AG04449 (cell line): ENCODE measurements around the gene TAF15.

Experiments
- CTCF ChIA-PET: fragments of 350-600 bp; formaldehyde crosslinking; extraction: SDS; loops from one replicate; lab custom pipeline; 2021; ENCODE audit warnings: antibody characterized with exemption; lab: Yijun Ruan, JAX
- POLR2A ChIA-PET: fragments of 400-600, 350-600 bp; formaldehyde crosslinking; extraction: SDS; loops from one replicate; lab custom pipeline; 2020; ENCODE audit warnings: antibody characterized with exemption, inconsistent platforms; lab: Yijun Ruan, JAX
- DNase-seq: peaks from one replicate; pipeline ENCODE4 v3.0.0-alpha.2; 2010; ENCODE audit warnings: low read depth, low spot score
- H3K4me3 ChIP-seq: 2 replicates; pipeline ENCODE4 v1.5.1; 2011; ENCODE audit warnings: low read depth, mild to moderate bottlenecking, control low read depth, low read length
- CTCF ChIP-seq: IDR thresholded peaks from one replicate; pipeline ENCODE4 v1.5.1; 2011; ENCODE audit warnings: mild to moderate bottlenecking, moderate library complexity, low read length, control low read depth, inconsistent platforms; ENCODE audit not compliant: insufficient read depth; ENCODE audit errors: missing control alignments

The TAF15 gene

GRCh38 chr17:35795871-35796265, 13.4 kb upstream of the TAF15 start:
- DNase-seq: no peak
- no peak for TF ChIP-seq CTCF
- H3K4me3 ChIP-seq: peak overlapping the region; percentile 51
- POLR2A ChIA-PET: interaction anchor here (0.9 kb wide), 1 partner anchor 13 kb away, joined by 3 read pairs; the partner anchor contains the start of gene TAF15
- CTCF ChIA-PET: interaction anchor here (0.7 to 10.3 kb wide), 6 partner anchors 8 to 41 kb away, joined by 3 to 230 read pairs (median 12); partner anchors contain the start of gene TAF15

GRCh38 chr17:35796942-35797341, 12.3 kb upstream of the TAF15 start:
- DNase-seq: no peak
- POLR2A ChIA-PET: no interaction called here
- H3K4me3 ChIP-seq: no peak overlapping the region
- CTCF ChIA-PET: interaction anchor here (1.5 to 10.3 kb wide), 8 partner anchors 8 to 39 kb away, joined by 3 to 230 read pairs (median 5); partner anchors contain the start of gene TAF15
- no peak for TF ChIP-seq CTCF

- ChIA-PET POLR2A (interaction anchor here (1.0 kb wide), 1 partner anchor 12 kb away, joined by 4 read pairs; the partner anchor contains the start of gene TAF15), CTCF (interaction anchor here (1.6 to 10.3 kb wide), 8 partner anchors 8 to 40 kb away, joined by 3 to 230 read pairs (median 5); partner anchors contain the start of gene TAF15)
- TF ChIP-seq CTCF: no peak
- DNase-seq: no peak
- H3K4me3 ChIP-seq: no peak overlapping the region
Measured at GRCh38 chr17:35797370-35797769, 11.9 kb upstream of the TAF15 start.

- no peak for TF ChIP-seq CTCF
- ChIA-PET POLR2A (interaction anchor here (1.0 kb wide), 1 partner anchor 11 kb away, joined by 4 read pairs; the partner anchor contains the start of gene TAF15), CTCF (interaction anchor here (0.8 to 10.3 kb wide), 8 partner anchors 9 to 40 kb away, joined by 3 to 230 read pairs (median 4); partner anchors contain the start of gene TAF15)
- H3K4me3 ChIP-seq: no peak overlapping the region
- no peak for DNase-seq
Measured at GRCh38 chr17:35797918-35798317, 11.4 kb upstream of the TAF15 start.

- ChIA-PET POLR2A (interaction anchor here (0.5 kb wide), 1 partner anchor 20 kb away, joined by 3 read pairs; no protein-coding TSS in a partner anchor), CTCF (interaction anchor here (0.7 to 10.3 kb wide), 9 partner anchors 8 to 52 kb away, joined by 3 to 230 read pairs (median 4); no protein-coding TSS in a partner anchor)
- DNase-seq: no peak
- no peak overlapping the region for H3K4me3 ChIP-seq
- TF ChIP-seq CTCF: no peak
Measured at GRCh38 chr17:35799942-35800341, 9.3 kb upstream of the TAF15 start.

GRCh38 chr17:35801583-35802224, 7.6 kb upstream of the TAF15 start:
- DNase-seq: no peak
- ChIA-PET POLR2A (no interaction called here), CTCF (interaction anchor here (0.9 to 13.3 kb wide), 2 partner anchors 32 to 37 kb away, joined by 3 to 819 read pairs; partner anchors contain the start of gene C17orf50)
- no peak overlapping the region for H3K4me3 ChIP-seq
- no peak for TF ChIP-seq CTCF
